HL-60 (cell line): ENCODE measurements around the gene DUOX2.

Experiments
- GABPA ChIP-seq: IDR thresholded peaks from 2 replicates; pipeline ENCODE4 v1.6.1; 2012; ENCODE audit warnings: low read depth
- POLR2AphosphoS5 ChIP-seq: IDR thresholded peaks from 2 replicates; pipeline ENCODE4 v1.6.1; 2012; ENCODE audit warnings: low read depth
- TF ChIP-seq, protein P1 (sequence below): IDR thresholded peaks from one replicate; pipeline ENCODE4 v1.5.1; 2011; ENCODE audit warnings: low read length, control low read depth, inconsistent platforms; ENCODE audit not compliant: insufficient read depth

DNA sequence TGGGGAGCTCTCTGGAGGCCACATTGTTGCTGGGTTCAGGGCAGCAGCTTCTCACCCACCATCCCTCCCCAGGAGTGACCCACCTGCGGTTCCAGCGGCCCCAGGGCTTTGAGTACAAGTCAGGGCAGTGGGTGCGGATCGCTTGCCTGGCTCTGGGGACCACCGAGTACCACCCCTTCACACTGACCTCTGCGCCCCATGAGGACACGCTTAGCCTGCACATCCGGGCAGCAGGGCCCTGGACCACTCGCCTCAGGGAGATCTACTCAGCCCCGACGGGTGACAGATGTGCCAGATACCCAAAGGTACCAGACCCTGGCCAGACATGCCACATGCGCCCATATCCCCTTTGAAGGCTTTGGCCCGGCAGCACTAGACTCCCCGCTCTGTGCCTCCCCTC, 47.7 kb upstream of the DUOX2 start:
- TF ChIP-seq, protein P1, sequence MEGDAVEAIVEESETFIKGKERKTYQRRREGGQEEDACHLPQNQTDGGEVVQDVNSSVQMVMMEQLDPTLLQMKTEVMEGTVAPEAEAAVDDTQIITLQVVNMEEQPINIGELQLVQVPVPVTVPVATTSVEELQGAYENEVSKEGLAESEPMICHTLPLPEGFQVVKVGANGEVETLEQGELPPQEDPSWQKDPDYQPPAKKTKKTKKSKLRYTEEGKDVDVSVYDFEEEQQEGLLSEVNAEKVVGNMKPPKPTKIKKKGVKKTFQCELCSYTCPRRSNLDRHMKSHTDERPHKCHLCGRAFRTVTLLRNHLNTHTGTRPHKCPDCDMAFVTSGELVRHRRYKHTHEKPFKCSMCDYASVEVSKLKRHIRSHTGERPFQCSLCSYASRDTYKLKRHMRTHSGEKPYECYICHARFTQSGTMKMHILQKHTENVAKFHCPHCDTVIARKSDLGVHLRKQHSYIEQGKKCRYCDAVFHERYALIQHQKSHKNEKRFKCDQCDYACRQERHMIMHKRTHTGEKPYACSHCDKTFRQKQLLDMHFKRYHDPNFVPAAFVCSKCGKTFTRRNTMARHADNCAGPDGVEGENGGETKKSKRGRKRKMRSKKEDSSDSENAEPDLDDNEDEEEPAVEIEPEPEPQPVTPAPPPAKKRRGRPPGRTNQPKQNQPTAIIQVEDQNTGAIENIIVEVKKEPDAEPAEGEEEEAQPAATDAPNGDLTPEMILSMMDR, result no peak
- no peak for TF ChIP-seq GABPA
- TF ChIP-seq POLR2AphosphoS5, result no peak
